ENCODE data around the gene PTPRN2. TPM values are rescaled to one million over a fixed set of nuclear protein-coding genes. Genes with fewer than 3 reads are reported as not detected.
"Not testable (repeated sequence)": the region's sequence is repeated elsewhere in the genome, so short reads cannot be mapped to it uniquely, and the experiment has no call there.

The PTPRN2 gene
- total RNA-seq, 2 experiments from 2014 or later = 7.0 to 7.2 TPM

DNA sequence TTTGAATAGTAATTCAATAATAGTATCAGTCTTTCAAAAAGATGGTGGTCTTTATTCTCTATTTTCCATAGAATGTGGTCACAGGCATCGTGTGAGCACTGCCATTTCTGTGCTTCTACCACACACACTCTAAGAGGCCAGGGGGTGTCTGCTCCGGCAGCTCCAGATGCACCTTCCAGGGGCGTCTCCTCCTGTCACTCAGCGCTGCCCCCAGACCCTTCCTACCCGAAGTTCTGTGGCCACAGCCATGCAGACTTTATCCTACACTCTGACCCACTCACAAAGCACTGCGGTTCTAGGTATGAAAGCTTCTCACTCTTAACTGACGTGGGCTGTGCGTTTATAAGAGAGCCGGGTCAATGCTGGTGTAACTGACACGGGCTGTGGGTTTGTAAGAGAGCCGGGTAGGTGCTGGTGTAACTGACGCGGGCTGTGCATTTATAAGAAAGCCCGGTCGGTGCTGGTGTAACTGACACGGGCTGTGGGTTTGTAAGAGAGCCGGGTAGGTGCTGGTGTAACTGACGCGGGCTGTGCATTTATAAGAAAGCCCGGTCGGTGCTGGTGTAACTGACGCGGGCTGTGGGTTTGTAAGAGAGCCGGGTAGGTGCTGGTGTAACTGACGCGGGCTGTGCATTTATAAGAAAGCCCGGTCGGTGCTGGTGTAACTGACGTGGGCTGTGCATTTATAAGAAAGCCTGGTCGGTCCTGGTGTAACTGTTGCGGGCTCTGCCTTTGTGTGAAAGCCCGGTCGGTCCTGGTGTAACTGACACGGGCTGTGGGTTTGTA is 886.0 kb downstream of the PTPRN2 start:
- H3K9me3 Mint-ChIP-seq (ENCODE audit: insufficient read depth); CTCF ChIA-PET; H3K4me3 Mint-ChIP-seq; H3K27ac Mint-ChIP-seq; H3K4me1 Mint-ChIP-seq (ENCODE audit: low read depth); DNase-seq; ATAC-seq; POLR2A ChIA-PET; H3K36me3 Mint-ChIP-seq (ENCODE audit: low read depth): not testable (repeated sequence)
- peaks cover 12% of the 10 kb centered on the region for H3K27me3 Mint-ChIP-seq (ENCODE audit: low read depth)

DNA sequence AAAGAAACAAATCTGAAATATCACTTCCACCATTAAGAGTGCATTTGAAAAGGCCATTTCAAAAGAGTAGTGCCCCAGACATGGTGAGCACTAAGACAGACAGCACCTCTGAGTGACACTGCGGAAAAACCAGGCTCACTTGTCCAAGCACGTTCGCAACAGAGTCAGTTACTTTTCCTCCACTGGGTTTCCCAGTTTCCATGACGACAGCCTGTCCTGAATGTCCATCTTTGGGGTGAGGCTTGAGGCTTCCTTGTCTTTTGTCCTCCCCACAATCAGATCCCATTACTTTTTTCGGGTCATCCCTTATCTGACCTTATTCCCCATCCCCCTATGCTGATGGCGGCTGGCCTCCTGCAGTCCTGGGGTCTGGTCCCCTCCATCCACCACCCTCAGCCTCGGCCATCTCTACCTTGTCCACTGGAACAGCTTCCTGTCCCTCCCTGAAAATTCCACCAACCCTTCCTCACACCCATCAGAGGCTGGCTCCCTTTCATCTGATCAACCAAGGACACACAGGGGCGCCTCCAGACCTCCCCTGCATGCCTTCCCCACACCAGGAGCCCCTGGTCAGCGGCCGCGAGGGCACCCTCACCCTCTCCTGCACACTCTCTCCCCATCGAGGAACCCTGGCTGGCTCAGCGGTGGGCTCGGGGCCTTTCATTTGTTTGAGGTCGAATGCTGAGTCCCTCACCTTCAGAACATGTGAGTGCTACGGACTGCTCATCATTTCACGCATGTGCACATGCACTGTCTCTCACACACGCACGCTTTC is 887.2 kb downstream of the PTPRN2 start:
- Mint-ChIP-seq H3K27me3 (ENCODE audit: low read depth) (peaks cover 15% of the 10 kb centered on the region), H3K36me3 (ENCODE audit: low read depth) (no peaks in the 10 kb centered on the region), H3K4me3 (no peak overlapping the region), H3K9me3 (ENCODE audit: insufficient read depth) (no peaks in the 10 kb centered on the region), H3K27ac (no peak overlapping the region), H3K4me1 (ENCODE audit: low read depth) (no peaks in the 10 kb centered on the region)
- ChIA-PET CTCF (no interaction called here), POLR2A (no interaction called here)
- no peak for ATAC-seq
- no peak for DNase-seq

DNA sequence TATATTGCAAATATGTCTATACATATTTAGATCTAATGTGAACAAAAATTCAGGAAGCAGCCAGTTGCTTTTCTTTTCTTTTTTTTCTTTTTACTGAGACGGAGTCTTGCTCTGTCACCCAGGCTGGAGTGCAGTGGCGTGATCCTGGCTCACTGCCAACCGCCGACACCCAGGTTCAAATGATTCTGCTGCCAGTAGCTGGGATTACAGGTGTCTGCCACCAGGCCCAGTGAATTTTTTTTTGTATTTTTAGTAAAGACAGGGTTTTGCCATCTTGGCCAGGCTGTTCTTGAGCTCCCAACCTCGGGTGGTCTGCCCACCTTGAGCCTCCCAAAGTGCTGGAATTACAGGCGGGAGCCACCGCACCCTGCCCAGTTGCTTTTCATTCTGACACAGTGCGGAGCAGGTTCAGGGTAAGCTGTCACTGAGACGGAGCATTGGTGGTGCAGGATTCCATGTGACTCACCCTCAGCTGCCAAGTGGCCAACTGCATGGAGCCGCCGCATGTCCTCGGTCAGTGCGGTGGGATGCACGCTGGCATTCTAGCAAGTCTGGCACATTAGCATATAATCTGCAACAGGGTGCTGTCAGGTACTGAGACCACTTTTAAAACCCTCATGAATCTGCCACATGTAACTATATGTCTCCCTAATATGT is 888.1 kb downstream of the PTPRN2 start:
- no peak for ATAC-seq
- H3K27me3 Mint-ChIP-seq (ENCODE audit: low read depth) = peaks cover 17% of the 10 kb centered on the region
- H3K4me1 Mint-ChIP-seq (ENCODE audit: low read depth) = no peaks in the 10 kb centered on the region
- no peaks in the 10 kb centered on the region for H3K36me3 Mint-ChIP-seq (ENCODE audit: low read depth)
- DNase-seq = no peak
- ChIA-PET POLR2A (no interaction called here), CTCF (no interaction called here)
- no peak overlapping the region for H3K4me3 Mint-ChIP-seq
- H3K9me3 Mint-ChIP-seq (ENCODE audit: insufficient read depth) = no peaks in the 10 kb centered on the region
- H3K27ac Mint-ChIP-seq = no peak overlapping the region

DNA sequence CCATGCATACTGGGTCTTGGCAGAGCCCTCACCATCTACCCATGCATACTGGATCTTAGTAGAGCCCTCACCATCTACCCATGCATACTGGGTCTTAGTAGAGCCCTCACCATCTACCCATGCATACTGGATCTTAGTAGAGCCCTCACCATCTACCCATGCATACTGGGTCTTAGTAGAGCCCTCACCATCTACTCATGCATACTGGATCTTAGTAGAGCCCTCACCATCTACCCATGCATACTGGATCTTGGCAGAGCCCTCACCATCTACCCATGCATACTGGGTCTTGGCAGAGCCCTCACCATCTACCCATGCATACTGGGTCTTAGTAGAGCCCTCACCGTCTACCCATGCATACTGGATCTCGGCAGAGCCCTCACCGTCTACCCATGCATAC is 890.3 kb downstream of the PTPRN2 start:
- H3K9me3 Mint-ChIP-seq (ENCODE audit: insufficient read depth); H3K4me1 Mint-ChIP-seq (ENCODE audit: low read depth); H3K4me3 Mint-ChIP-seq; H3K27ac Mint-ChIP-seq; DNase-seq; CTCF ChIA-PET; ATAC-seq; POLR2A ChIA-PET; H3K36me3 Mint-ChIP-seq (ENCODE audit: low read depth): not testable (repeated sequence)
- H3K27me3 Mint-ChIP-seq (ENCODE audit: low read depth) = peaks cover 28% of the 10 kb centered on the region

DNA sequence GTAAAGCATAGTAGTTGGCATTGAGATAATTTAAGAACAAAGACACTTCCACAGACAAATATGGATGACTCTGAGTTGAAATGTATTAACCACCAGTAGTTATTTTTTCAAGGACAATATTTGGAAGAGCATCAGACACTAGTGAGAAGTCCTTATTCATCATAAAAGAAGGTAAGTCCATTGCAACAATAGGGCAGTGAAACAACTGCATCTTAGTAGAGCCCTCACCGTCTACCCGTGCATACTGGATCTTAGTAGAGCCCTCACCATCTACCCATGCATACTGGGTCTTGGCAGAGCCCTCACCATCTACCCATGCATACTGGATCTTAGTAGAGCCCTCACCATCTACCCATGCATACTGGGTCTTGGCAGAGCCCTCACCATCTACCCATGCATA is 892.0 kb downstream of the PTPRN2 start:
- H3K27me3 Mint-ChIP-seq (ENCODE audit: low read depth) = peaks cover 38% of the 10 kb centered on the region
- ATAC-seq; H3K4me3 Mint-ChIP-seq; H3K27ac Mint-ChIP-seq; DNase-seq; H3K9me3 Mint-ChIP-seq (ENCODE audit: insufficient read depth); CTCF ChIA-PET; POLR2A ChIA-PET; H3K36me3 Mint-ChIP-seq (ENCODE audit: low read depth); H3K4me1 Mint-ChIP-seq (ENCODE audit: low read depth): not testable (repeated sequence)

DNA sequence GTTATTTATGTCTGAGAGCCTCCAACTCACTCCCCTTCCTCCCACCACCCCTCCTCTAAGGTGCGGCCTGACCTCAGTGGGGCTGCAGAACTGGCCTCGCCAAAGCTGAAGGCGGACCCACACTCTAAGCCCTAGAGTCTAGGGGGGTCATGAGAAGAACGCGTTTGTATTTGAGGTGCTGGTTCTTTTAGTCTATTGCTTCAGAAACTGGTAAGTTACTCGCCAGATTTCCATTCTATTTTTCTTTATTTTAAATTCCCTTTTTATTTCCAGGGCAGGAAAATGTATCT is 893.3 kb downstream of the PTPRN2 start:
- DNase-seq = no peak
- ATAC-seq = no peak
- CTCF ChIA-PET = no interaction called here
- H3K27me3 Mint-ChIP-seq (ENCODE audit: low read depth) = peaks cover 40% of the 10 kb centered on the region
- H3K4me1 Mint-ChIP-seq (ENCODE audit: low read depth) = peaks cover 15% of the 10 kb centered on the region
- no peaks in the 10 kb centered on the region for H3K36me3 Mint-ChIP-seq (ENCODE audit: low read depth)
- POLR2A ChIA-PET = no interaction called here
- no peaks in the 10 kb centered on the region for H3K9me3 Mint-ChIP-seq (ENCODE audit: insufficient read depth)
- no peak overlapping the region for H3K27ac Mint-ChIP-seq
- no peak overlapping the region for H3K4me3 Mint-ChIP-seq

DNA sequence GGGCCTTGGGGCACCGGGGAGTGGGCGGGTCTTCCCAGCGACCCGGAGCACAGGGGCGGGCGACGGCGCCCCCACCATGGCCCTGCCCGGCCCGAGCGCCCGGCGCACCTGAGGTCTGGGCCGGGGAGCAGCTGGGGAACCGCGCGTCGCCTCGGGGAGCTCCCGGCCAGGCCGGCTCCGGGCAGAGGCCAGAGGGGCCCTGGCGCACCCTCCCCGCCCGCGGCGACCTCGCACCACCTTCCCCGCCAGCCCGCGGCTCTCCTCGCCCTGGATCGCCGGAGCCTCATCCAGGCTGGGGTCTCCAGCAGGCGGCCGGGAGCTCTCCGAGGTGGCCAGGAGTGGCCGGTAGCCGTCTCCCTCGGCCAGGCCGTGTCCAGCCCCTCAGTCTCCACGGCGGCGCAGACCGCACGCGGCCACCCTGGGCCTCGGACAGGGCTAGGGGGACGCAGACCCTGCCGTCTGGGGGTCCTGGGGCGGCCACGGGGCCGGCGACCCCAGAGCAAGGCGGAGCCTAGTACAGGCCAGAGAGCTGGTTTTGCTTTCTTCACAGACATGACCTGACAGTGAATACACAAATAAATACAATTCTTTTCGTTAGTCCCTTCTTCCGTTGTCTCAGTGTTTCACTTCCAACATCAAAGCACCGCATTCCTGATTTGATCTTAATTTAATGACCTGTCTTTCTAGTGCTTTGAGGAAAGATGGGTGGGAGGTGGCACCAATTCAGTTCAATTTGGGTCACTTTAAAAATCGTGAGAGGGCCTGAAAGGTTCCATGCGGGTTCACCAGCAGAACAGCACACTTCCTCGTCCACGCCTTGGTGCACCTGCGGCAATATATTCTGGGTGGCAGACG is 893.9 kb downstream of the PTPRN2 start:
- ATAC-seq (no peak), DNase-seq (no peak)
- H3K4me1 Mint-ChIP-seq (ENCODE audit: low read depth) = peaks cover 15% of the 10 kb centered on the region
- no peak overlapping the region for H3K4me3 Mint-ChIP-seq
- CTCF ChIA-PET = no interaction called here
- peak overlapping the region; percentile 36 for H3K27ac Mint-ChIP-seq
- peaks cover 38% of the 10 kb centered on the region for H3K27me3 Mint-ChIP-seq (ENCODE audit: low read depth)
- H3K36me3 Mint-ChIP-seq (ENCODE audit: low read depth) = no peaks in the 10 kb centered on the region
- H3K9me3 Mint-ChIP-seq (ENCODE audit: insufficient read depth) = no peaks in the 10 kb centered on the region
- POLR2A ChIA-PET = no interaction called here

DNA sequence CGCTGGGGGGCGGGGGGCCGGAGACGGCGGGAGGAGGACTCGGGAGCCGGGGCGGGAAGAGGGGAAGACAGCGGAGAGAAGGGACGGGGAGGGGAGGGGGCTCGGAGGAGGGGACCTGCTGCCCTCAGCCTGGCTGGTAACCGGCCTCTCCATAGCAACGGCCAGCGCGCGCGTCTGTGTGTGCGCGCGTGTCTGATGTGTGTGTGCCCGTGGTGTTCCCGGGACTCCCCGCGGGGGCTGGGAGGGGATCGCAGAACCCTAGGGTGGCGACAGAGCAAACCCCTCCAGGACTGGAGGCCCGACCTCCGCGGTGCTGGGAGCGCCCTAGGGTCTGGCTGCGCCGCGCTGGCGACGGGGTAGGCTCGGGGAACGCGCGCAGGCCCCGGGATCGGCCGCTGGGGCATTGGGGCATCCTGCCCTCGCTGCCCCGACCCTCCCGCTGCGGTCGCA is 894.5 kb downstream of the PTPRN2 start:
- Mint-ChIP-seq H3K27ac (no peak overlapping the region), H3K9me3 (ENCODE audit: insufficient read depth) (no peaks in the 10 kb centered on the region), H3K36me3 (ENCODE audit: low read depth) (no peaks in the 10 kb centered on the region), H3K4me3 (no peak overlapping the region), H3K27me3 (ENCODE audit: low read depth) (peaks cover 44% of the 10 kb centered on the region), H3K4me1 (ENCODE audit: low read depth) (peaks cover 15% of the 10 kb centered on the region)
- DNase-seq = no peak
- CTCF ChIA-PET = no interaction called here
- POLR2A ChIA-PET = no interaction called here
- ATAC-seq = no peak

DNA sequence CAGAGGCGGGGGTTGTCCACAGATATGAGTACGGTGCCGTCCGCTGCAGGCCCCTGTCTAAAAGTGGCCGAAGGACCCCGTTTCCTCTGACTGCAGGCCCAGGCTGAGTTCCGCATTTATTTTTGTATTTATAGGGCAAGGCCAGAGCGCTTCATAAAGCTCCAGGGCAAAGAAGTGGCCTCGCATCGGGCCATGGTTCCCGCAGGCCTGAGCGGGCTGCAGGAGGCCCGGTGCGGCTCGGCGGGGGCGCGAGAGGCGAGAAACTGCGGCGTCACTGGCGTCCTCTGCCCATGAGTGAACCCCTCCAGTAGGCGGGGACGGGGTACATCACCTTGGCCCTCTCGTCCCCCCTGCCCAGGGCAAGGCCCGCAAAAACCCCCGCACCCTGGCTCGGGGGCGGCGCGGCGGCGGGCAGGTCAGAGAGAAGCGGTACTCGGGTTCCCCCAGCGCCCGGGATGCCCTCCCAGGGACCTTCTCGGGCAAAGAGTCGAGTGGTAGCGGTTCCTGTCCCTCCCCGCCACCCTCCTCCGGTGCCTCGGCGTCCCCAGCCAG is 895.1 kb downstream of the PTPRN2 start:
- peaks cover 48% of the 10 kb centered on the region for H3K27me3 Mint-ChIP-seq (ENCODE audit: low read depth)
- DNase-seq (no peak), ATAC-seq (no peak)
- H3K4me3 Mint-ChIP-seq = no peak overlapping the region
- ChIA-PET POLR2A (no interaction called here), CTCF (no interaction called here)
- no peak overlapping the region for H3K27ac Mint-ChIP-seq
- peaks cover 15% of the 10 kb centered on the region for H3K4me1 Mint-ChIP-seq (ENCODE audit: low read depth)
- H3K9me3 Mint-ChIP-seq (ENCODE audit: insufficient read depth) = no peaks in the 10 kb centered on the region
- H3K36me3 Mint-ChIP-seq (ENCODE audit: low read depth) = no peaks in the 10 kb centered on the region

DNA sequence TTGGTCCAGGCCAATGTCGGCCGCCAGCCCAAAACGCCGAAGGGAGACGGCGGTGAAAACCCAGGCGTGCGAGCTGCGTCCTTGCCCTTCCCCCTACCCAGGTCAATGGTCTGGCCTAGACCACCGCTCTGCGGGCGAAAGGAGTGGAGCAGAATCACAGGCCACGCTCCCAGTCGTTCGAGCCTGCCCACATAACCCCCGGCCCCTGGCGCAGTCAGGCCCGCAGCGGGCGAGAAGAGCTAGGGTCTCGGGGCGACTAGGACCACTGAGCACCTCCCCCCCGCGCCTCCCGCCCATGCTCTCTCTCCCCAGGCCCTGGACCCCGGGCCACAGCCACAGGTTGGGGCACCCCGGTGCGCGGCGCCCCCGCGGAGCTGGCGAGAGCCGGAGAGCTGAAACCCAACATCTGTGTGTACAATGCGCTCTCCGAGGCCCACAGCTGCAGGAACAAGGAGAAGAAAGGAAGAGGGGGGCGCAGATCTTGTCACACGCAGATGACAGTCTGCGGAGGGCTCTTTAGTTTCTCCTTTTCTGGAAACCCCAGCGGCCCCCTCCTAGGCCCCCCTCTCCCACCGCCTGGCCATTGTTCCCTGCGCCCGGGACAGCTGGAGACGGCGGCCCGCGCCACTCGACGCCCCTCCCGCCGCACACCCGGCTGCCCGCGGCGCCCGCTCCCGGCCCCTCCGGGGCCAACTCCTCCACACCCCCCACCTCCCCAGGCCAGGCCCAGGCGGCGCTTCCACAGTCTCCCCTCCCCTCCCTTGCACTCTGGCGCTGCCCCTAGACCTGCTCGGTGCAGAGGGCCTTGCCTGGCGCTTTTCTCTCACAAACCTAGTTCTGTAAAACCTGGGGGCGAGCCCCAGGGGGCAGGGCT is 895.8 kb downstream of the PTPRN2 start:
- ChIA-PET CTCF (no interaction called here), POLR2A (no interaction called here)
- Mint-ChIP-seq H3K9me3 (ENCODE audit: insufficient read depth) (no peaks in the 10 kb centered on the region), H3K27ac (no peak overlapping the region), H3K27me3 (ENCODE audit: low read depth) (peaks cover 54% of the 10 kb centered on the region), H3K4me3 (peak overlapping the region; percentile 42), H3K36me3 (ENCODE audit: low read depth) (no peaks in the 10 kb centered on the region), H3K4me1 (ENCODE audit: low read depth) (peaks cover 15% of the 10 kb centered on the region)
- DNase-seq (no peak), ATAC-seq (no peak)

Data from activated CD8-positive, alpha-beta T cell treated with anti-CD3 and anti-CD28 coated beads, Interleukin-2, amount 10 ng/mL, durations not matched to agents 7 days and 5 days (primary cell).